Fibroblast of lung (primary cell): ENCODE data around the gene VTA1. TPM values are rescaled to one million over a fixed set of nuclear protein-coding genes. Genes with fewer than 3 reads are reported as not detected.

Experiments used
- DNase-seq, 2 donors: peaks; one replicate each; pipeline versions ENCODE4 v3.0.0 to v3.0.0-alpha.2; 2010; ENCODE audit warnings: low read depth in 2 of 2
- H2AFZ ChIP-seq: 2 replicates; pipeline ENCODE4 v1.5.1; 2012; ENCODE audit warnings: low read length, control low read depth, inconsistent platforms
- H3K27ac ChIP-seq: 2 replicates; pipeline ENCODE4 v1.5.1; 2011; ENCODE audit warnings: low read length, control low read depth; ENCODE audit not compliant: insufficient read depth
- H3K27me3 ChIP-seq: 2 replicates; pipeline ENCODE4 v1.5.1; 2011; ENCODE audit warnings: mild to moderate bottlenecking, low read length; ENCODE audit not compliant: control insufficient read depth, insufficient read depth
- H3K36me3 ChIP-seq: 2 replicates; pipeline ENCODE4 v1.5.1; 2011; ENCODE audit warnings: low read length; ENCODE audit not compliant: control insufficient read depth, insufficient read depth
- H3K4me1 ChIP-seq: 2 replicates; pipeline ENCODE4 v1.5.1; 2011; ENCODE audit warnings: low read length; ENCODE audit not compliant: control insufficient read depth, insufficient read depth; ENCODE audit errors: extremely low read depth
- H3K4me2 ChIP-seq: 2 replicates; pipeline ENCODE4 v1.5.1; 2011; ENCODE audit warnings: low read length, control low read depth; ENCODE audit not compliant: insufficient read depth; ENCODE audit errors: extremely low read depth
- H3K4me3 ChIP-seq, 4 experiments: fragments of 200-600 bp in 1 of 4; sonication (generic) in 1 of 4; replicated peaks in 1 of 4; 2 replicates each; pipeline ENCODE4 v1.5.1; 2011 to 2016; ENCODE audit warnings: low read length in 4 of 4, low read depth in 3 of 4, mild to moderate bottlenecking in 3 of 4, control low read depth in 2 of 4, inconsistent platforms in 1 of 4, mixed read lengths in 1 of 4; ENCODE audit not compliant: insufficient read depth in 1 of 4; ENCODE audit errors: control extremely low read depth in 1 of 4
- H3K79me2 ChIP-seq: 2 replicates; pipeline ENCODE4 v1.5.1; 2012; ENCODE audit warnings: mild to moderate bottlenecking, low read length, inconsistent platforms; ENCODE audit not compliant: control insufficient read depth, insufficient read depth
- H3K9ac ChIP-seq: 2 replicates; pipeline ENCODE4 v1.5.1; 2011; ENCODE audit warnings: mild to moderate bottlenecking, low read length, control low read depth; ENCODE audit not compliant: insufficient read depth
- H3K9me3 ChIP-seq: 2 replicates; pipeline ENCODE4 v1.5.1; 2012; ENCODE audit warnings: low read depth, low read length; ENCODE audit not compliant: control insufficient read depth, insufficient read depth
- H4K20me1 ChIP-seq: 2 replicates; pipeline ENCODE4 v1.5.1; 2011; ENCODE audit warnings: low read length; ENCODE audit not compliant: control insufficient read depth, insufficient read depth; ENCODE audit errors: extremely low read depth
- CTCF ChIP-seq, 2 donors: IDR thresholded peaks in 1 of 2; conservative IDR thresholded peaks in 1 of 2; 1 replicate in 1 of 2; 2 replicates in 1 of 2; pipeline ENCODE4 v1.5.1; 2011 to 2012; ENCODE audit warnings: low read length in 2 of 2, control low read depth in 1 of 2, inconsistent platforms in 1 of 2, low read depth in 1 of 2, mild to moderate bottlenecking in 1 of 2
- EZH2 ChIP-seq: IDR thresholded peaks from 2 replicates; pipeline ENCODE4 v1.5.1; 2012; ENCODE audit warnings: low read length, control low read depth, mild to moderate bottlenecking; ENCODE audit errors: missing control alignments
- polyA plus RNA-seq, 2 donors: library from polyadenylated mRNA; depleted of rRNA in 1 of 2; stranded (reverse) in 1 of 2; unstranded in 1 of 2; fragments of >200 nt; gene quantifications; 2 replicates each; pipeline ENCODE4 v1.2.1, GENCODE V29; 2011 to 2012; ENCODE audit warnings: missing spikeins in 1 of 2
- total RNA-seq: library from RNA; depleted of rRNA; stranded (reverse); fragments of >200 nt; gene quantifications from 2 replicates; pipeline ENCODE4 v1.2.1, GENCODE V29; 2014

Gene VTA1
- total and polyA plus RNA-seq, 2 donors (not counting 1 experiment from before 2014, with no cell fraction given): 26.3 to 99.3 TPM

DNA sequence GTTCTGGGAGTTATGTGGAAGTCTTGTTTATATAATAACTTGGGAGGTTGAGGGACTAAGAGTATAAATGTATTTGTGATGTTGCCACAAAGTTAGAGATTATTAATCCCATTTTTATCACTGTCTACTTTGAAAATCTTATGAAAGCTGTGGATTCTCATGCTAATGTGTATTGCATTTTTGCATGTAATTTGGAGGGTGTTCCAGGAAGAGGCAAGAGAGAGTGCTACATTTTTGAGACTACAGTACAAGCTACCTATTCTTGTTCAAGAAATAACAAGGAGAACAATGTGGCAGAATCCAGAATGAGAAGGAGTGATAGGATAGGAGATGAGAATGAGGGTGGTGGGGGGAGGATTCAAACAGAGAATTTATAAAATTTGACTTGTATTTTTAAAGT lies 34.9 kb downstream of the VTA1 start:
- DNase-seq: no peak

GRCh38 chr6:142183351-142183750 lies 36.3 kb downstream of the VTA1 start:
- no peaks in the 10 kb centered on the region for H3K4me1 ChIP-seq
- no peak for TF ChIP-seq EZH2
- no peak for TF ChIP-seq CTCF (conservative IDR thresholded peaks at IDR 0.05 in 1 of 2, IDR thresholded peaks at IDR 0.05 in 1 of 2; ENCODE audit: low read depth in 1 of 2, low read length in 2 of 2)
- no peaks in the 10 kb centered on the region for H3K36me3 ChIP-seq
- H4K20me1 ChIP-seq: no peaks in the 10 kb centered on the region
- no peak overlapping the region for H2AFZ ChIP-seq
- DNase-seq: no peak
- H3K9me3 ChIP-seq: no peaks in the 10 kb centered on the region
- H3K4me2 ChIP-seq: no peak overlapping the region
- H3K9ac ChIP-seq: no peak overlapping the region
- no peak overlapping the region for H3K27ac ChIP-seq
- no peak overlapping the region for H3K4me3 ChIP-seq
- H3K79me2 ChIP-seq: no peaks in the 10 kb centered on the region
- no peaks in the 10 kb centered on the region for H3K27me3 ChIP-seq

More for the DNA sequence above, 34.9 kb downstream of the VTA1 start:
- no peaks in the 10 kb centered on the region for H3K27me3 ChIP-seq
- no peaks in the 10 kb centered on the region for H3K4me1 ChIP-seq
- no peak overlapping the region for H2AFZ ChIP-seq
- no peaks in the 10 kb centered on the region for H3K9me3 ChIP-seq
- no peak overlapping the region for H3K9ac ChIP-seq
- H3K4me2 ChIP-seq: no peak overlapping the region
- H3K4me3 ChIP-seq: no peak overlapping the region
- H3K27ac ChIP-seq: no peak overlapping the region
- H3K79me2 ChIP-seq: no peaks in the 10 kb centered on the region
- no peaks in the 10 kb centered on the region for H4K20me1 ChIP-seq
- H3K36me3 ChIP-seq: peaks cover 1% of the 10 kb centered on the region
- no peak for TF ChIP-seq EZH2
- no peak for TF ChIP-seq CTCF (conservative IDR thresholded peaks at IDR 0.05 in 1 of 2, IDR thresholded peaks at IDR 0.05 in 1 of 2; ENCODE audit: low read depth in 1 of 2, low read length in 2 of 2)

GRCh38 chr6:142184307-142184706 lies 37.2 kb downstream of the VTA1 start:
- no peak overlapping the region for H3K4me3 ChIP-seq
- H3K9ac ChIP-seq: no peak overlapping the region
- H3K4me1 ChIP-seq: no peaks in the 10 kb centered on the region
- H3K9me3 ChIP-seq: no peaks in the 10 kb centered on the region
- no peak overlapping the region for H3K4me2 ChIP-seq
- no peak overlapping the region for H2AFZ ChIP-seq
- no peaks in the 10 kb centered on the region for H3K79me2 ChIP-seq
- no peak for DNase-seq
- TF ChIP-seq CTCF (conservative IDR thresholded peaks at IDR 0.05 in 1 of 2, IDR thresholded peaks at IDR 0.05 in 1 of 2; ENCODE audit: low read depth in 1 of 2, low read length in 2 of 2) (no peak), EZH2 (no peak)
- H3K36me3 ChIP-seq: no peaks in the 10 kb centered on the region
- H3K27me3 ChIP-seq: no peaks in the 10 kb centered on the region
- no peak overlapping the region for H3K27ac ChIP-seq
- H4K20me1 ChIP-seq: no peaks in the 10 kb centered on the region
